Measurements from ENCODE around the gene RNASE12.

Gene RNASE12

GRCh38 chr14:20591235-20591634 is at the start of gene RNASE12:
Gene RNASE12, minus strand, starts transcription at chr14:20591376. Its CDS starts 653 bp downstream, at chr14:20590723.
- Histone ChIP-seq H3K4me1 (ENCODE audit: control insufficient read depth, insufficient read depth, low read length) (no peaks in the 10 kb centered on the region), H3K36me3 (ENCODE audit: control insufficient read depth in 2 of 2, insufficient read depth in 1 of 2, low read length in 2 of 2) (no peaks in the 10 kb centered on the region), H3K9me3 (ENCODE audit: control insufficient read depth, insufficient read depth, low read depth, low read length) (no peaks in the 10 kb centered on the region), H3K4me3 (ENCODE audit: low read depth, low read length) (no peak within 1 kb of the TSS), H3K27ac (ENCODE audit: extremely low read depth, low read depth, low read length) (no peak within 1 kb of the TSS)
- ChIA-PET POLR2A (no interaction called here), CTCF (no interaction called here)
- TF ChIP-seq PRDM4 (tag by site-specific recombination; IDR thresholded peaks at IDR 0.05): no peak
- TF ChIP-seq KLF9 (tag by site-specific recombination; IDR thresholded peaks at IDR 0.05; ENCODE audit: low read depth): no peak
- no peak for TF ChIP-seq ZNF239 (tag by site-specific recombination; IDR thresholded peaks at IDR 0.05)
- no peak for TF ChIP-seq ZBTB48 (tag by site-specific recombination; IDR thresholded peaks at IDR 0.05)
- TF ChIP-seq GLIS2 (tag by site-specific recombination; IDR thresholded peaks at IDR 0.05): no peak
- no peak for TF ChIP-seq ZNF394 (tag by site-specific recombination; IDR thresholded peaks at IDR 0.05; ENCODE audit: borderline replicate concordance)
- TF ChIP-seq ZNF140 (tag by site-specific recombination; IDR thresholded peaks at IDR 0.05): no peak
- no peak for TF ChIP-seq ZNF600 (tag by site-specific recombination; IDR thresholded peaks at IDR 0.05)
- no peak for TF ChIP-seq ZSCAN4 (tag by site-specific recombination; IDR thresholded peaks at IDR 0.05)

- Histone ChIP-seq H3K27ac (ENCODE audit: extremely low read depth, low read depth, low read length) (no peak overlapping the region; the same call in 1 of the 2 replicates), H3K36me3 (ENCODE audit: control insufficient read depth in 2 of 2, insufficient read depth in 1 of 2, low read length in 2 of 2) (no peaks in the 10 kb centered on the region), H3K9me3 (ENCODE audit: control insufficient read depth, insufficient read depth, low read depth, low read length) (no peaks in the 10 kb centered on the region), H3K4me3 (ENCODE audit: low read depth, low read length) (peak overlapping the region; percentile 65), H3K4me1 (ENCODE audit: control insufficient read depth, insufficient read depth, low read length) (no peaks in the 10 kb centered on the region)
- POLR2A ChIA-PET: interaction anchor here (2.0 to 3.3 kb wide), 3 partner anchors 19 to 50 kb away, joined by 10 to 40 read pairs (median 11); partner anchors contain the start of gene RNASE4
- CTCF ChIA-PET: interaction anchor here (0.9 to 2.5 kb wide), 3 partner anchors 24 to 57 kb away, joined by 3 to 13 read pairs (median 4); no protein-coding TSS in a partner anchor
- TF ChIP-seq TRIM28 (IDR thresholded peaks at IDR 0.05; ENCODE audit: borderline replicate concordance, low read length) (peak; percentile 45; the same call in 1 of the 2 replicates), ZNF394 (tag by site-specific recombination; IDR thresholded peaks at IDR 0.05; ENCODE audit: borderline replicate concordance) (peak; percentile 58; the same call in 1 of the 2 replicates), ZNF670 (tag by site-specific recombination; IDR thresholded peaks at IDR 0.05; ENCODE audit: low read depth) (no peak), ZNF843 (tag by site-specific recombination; IDR thresholded peaks at IDR 0.05) (no peak), YY1 (tag by site-specific recombination; IDR thresholded peaks at IDR 0.05) (peak; percentile 27; the same call in 1 of the 2 replicates), YY2 (tag by site-specific recombination; IDR thresholded peaks at IDR 0.05) (no peak), ZNF660 (tag by site-specific recombination; IDR thresholded peaks at IDR 0.05) (peak; percentile 74), ZNF280D (tag by site-specific recombination; IDR thresholded peaks at IDR 0.05) (no peak), ZNF837 (tag by site-specific recombination; IDR thresholded peaks at IDR 0.05) (no peak), ZNF701 (tag by site-specific recombination; IDR thresholded peaks at IDR 0.05) (no peak), ZNF561 (tag by site-specific recombination; IDR thresholded peaks at IDR 0.05; ENCODE audit: borderline replicate concordance) (peak; percentile 83), ZEB2 (tag by site-specific recombination; IDR thresholded peaks at IDR 0.05) (peak; percentile 79), ZNF324 (tag by site-specific recombination; IDR thresholded peaks at IDR 0.05) (peak; percentile 82), ZSCAN30 (tag by site-specific recombination; IDR thresholded peaks at IDR 0.05) (peak; percentile 14; the same call in 1 of the 2 replicates), ZSCAN16 (tag by site-specific recombination; IDR thresholded peaks at IDR 0.05) (no peak), ZNF623 (tag by site-specific recombination; IDR thresholded peaks at IDR 0.05) (no peak), ZNF792 (tag by site-specific recombination; IDR thresholded peaks at IDR 0.05) (no peak), ZNF548 (tag by site-specific recombination; IDR thresholded peaks at IDR 0.05) (no peak), BCL11B (tag by site-specific recombination; IDR thresholded peaks at IDR 0.05; ENCODE audit: low read depth) (0 out of 2 replicates have a peak, but pooled peaks have one; percentile 56), GLIS1 (tag by site-specific recombination; IDR thresholded peaks at IDR 0.05) (no peak), ZNF274 (IDR thresholded peaks at IDR 0.05; ENCODE audit: low read length) (no peak), ZNF274 (tag by site-specific recombination; IDR thresholded peaks at IDR 0.05; ENCODE audit: borderline replicate concordance) (no peak)
These were observed 41.9 kb upstream of the RNASE12 start for GRCh38 chr14:20632831-20633691.

All from HEK293 (cell line).